Posterior vena cava (tissue), 2 donors: ENCODE data around the gene POU2F1. TPM values are rescaled to one million over a fixed set of nuclear protein-coding genes. Genes with fewer than 3 reads are reported as not detected.
"Not testable (repeated sequence)": the region's sequence is repeated elsewhere in the genome, so short reads cannot be mapped to it uniquely, and the experiment has no call there.

Experiments used
- DNase-seq: peaks from one replicate; pipeline ENCODE4 v3.0.0-alpha.2; 2020; ENCODE audit warnings: low spot score
- intact Hi-C, 2 donors: fragments of 100-400 bp; cut with DNase I; formaldehyde crosslinking; loops; one replicate each; pipeline versions ENCODE4 v1.14.1 to v1.14.2; 2022 to 2023
- total RNA-seq, 2 donors: library from RNA; stranded (reverse); fragmentation: NEBNext Ultra II Directional; extraction: Animal tissue kit (Norgen Biotek cat#: 25700); gene quantifications; one replicate each; pipeline ENCODE4 v1.2.1, GENCODE V29; 2021
- donor health status: DM: yes; HTN: yes; CAD: no.
- donor health status: DM: yes; HTN: yes; CAD: no.

Gene POU2F1
- total RNA-seq, 2 donors from 2014 or later: 19.2 to 21.1 TPM

DNA sequence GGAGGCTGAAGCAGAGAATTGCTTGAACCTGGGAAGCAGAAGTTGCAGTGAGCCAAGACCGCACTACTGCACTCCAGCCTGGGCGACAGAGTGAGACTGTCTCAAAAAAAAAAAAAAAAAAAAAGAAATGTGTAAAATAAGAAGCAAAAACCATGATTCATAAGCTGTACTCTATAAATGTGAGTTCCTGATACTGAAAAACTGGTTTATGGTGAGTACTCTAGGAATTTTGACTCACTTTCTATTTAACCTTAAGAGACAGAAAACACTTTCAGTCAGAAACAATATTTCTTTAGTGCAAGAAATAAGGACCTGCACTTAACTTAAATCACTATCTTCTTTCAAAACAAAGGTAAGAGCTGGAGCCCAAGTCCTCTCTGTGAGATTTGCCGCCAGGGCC lies 19.9 kb upstream of the POU2F1 start:
- intact Hi-C loops: no loop called here
- DNase-seq: no peak

DNA sequence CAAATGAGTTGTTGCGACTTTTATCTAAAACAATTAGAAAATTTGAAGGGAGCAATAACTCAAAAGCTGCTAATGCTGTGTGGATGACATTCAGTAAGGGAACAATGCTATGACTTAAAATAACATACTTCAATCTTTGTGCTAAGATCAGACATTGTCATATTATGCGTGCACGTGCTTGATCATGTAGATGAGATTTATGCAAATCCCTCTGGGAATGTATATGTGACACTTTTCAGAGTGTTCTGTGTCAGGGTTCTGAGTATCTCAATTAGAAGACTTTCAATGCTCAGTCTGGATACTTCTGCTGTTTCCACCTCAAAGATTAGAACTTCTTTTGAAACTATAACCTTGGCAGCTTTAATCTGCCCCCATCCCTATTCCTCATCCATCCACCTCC lies 18.6 kb upstream of the POU2F1 start:
- intact Hi-C loops: no loop called here
- DNase-seq: no peak

DNA sequence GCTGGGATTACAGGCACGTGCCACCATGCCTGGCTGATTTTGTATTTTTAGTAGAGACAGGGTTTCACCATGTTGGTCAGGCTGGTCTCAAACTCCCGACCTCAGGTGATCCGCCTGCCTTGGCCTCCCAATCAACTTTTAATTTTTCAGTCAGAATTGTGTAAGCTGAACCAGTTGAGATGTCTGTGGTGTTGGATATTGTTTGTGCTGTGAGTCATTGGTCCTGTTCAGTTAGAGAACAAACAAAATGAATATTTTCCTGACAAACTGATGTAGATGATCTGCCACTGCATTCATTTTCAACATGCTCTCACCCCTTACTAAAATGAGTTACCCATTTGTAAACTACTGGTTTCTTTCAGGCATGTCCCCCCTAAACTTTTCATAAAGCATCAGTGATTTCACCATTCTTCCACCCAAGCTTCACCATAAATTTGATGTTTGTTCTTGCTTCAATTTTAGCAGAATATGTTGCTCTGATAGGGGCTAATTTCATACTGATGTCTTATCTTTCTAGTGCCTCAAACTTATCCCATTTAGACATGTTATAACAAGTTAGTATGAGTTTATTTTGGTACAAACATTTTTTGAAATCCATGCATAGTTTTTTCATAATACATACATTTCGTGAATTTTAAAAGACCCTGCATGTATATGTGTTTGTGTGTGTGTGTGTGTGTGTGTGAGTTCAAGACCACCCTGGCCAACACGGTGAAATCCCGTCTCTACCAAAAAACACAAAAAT lies 15.2 kb upstream of the POU2F1 start:
- intact Hi-C loops, DNase-seq: not testable (repeated sequence)

DNA sequence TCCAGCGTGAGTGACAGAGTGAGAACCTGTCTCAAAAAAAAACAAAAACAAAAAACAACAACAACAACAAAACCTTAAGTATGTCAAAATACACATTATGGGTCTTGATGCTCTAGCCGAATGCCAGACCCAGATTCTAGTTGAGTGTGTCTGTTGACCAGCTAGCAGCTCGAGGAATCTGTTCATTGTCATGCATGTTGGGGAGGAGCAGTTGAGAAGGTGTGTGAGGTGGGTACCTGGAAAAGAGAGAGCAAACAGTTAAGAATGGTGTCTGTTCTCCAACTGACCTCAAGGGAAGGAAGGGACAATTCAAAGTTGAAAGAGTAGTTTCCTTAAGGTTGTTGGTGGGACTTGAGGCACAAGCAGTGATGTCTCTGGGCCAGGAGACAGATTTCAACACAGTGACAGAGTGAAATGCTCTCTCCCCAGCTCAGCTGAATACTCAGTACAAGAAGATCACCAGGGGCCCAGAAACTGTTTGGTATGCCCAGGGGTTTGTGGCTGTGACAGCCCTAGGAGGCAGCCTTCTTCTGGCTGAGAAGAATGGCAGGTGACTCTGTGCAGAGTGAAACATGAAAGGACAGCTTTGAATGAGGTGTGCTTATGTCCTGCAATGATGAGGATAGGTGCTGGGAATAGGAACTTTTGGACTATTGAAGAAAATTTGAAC lies 14.4 kb upstream of the POU2F1 start:
- DNase-seq: no peak
- intact Hi-C loops: no loop called here

DNA sequence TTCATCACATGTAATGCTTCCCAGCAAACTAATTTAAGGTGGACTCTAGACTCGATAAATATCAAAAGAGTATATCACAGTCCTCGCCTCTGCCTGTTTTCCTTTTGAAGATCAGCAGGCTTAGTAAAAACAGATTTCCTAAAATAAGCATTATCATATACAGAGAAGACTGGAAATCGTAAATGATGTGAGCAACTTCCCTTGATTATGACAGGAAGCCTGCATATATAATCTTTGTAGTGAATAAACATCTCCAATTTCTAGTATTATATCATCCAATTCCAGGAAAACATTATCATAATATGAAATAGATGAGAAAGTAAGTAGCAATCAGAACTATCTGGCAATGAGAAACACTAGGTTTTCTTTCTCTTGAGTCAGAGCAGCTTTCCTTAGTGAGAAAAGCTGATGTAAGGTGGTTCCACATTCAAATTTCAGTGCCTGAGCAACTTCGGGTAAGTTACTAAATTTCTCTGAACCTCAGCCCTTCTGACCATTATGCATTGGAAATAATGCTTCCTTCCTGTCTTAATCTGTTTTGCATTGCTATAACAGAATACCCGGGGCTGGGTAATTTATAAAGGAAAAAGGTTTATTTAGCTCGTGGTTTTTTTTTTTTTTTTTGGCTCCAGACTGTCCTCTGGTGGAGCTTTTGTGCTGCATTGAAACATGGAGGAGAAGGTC lies 12.6 kb upstream of the POU2F1 start:
- no peak for DNase-seq
- intact Hi-C loops: no loop called here

DNA sequence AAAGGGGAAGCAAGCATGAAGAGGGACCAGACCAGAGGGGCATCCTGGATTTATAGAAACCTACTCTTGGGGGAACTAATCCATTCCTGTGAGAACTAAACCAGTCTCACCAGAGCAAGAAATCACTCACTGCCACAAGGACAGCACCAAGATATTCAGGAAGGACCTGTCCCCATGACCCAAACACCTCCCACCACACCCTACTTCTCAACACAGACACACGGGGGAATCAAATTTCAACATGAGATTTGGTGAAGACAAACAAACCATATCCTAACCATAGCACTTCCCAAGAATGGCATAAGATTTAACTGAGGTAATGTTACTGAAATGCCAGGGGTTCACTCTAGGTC lies 12.1 kb upstream of the POU2F1 start:
- intact Hi-C loops: no loop called here
- DNase-seq: no peak

DNA sequence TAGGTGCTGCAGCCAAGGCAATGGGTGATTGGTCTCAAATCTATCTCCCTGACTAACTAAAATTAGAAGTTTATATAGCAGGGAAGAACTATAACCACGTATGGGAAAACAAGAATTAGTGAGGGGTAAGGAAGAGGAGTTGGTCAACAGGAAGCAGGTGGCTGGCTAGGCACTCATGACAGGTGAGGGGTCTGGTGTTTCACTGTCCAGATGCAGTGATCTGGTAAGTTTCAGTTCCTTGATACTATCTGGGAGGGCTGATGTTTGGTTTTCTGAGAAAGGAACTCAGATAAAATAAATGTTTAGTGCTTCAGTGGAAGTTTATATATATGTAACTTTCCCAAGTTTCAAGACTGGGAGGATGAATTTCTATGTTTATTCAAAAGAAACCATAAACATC lies 11.6 kb upstream of the POU2F1 start:
- no peak for DNase-seq

DNA sequence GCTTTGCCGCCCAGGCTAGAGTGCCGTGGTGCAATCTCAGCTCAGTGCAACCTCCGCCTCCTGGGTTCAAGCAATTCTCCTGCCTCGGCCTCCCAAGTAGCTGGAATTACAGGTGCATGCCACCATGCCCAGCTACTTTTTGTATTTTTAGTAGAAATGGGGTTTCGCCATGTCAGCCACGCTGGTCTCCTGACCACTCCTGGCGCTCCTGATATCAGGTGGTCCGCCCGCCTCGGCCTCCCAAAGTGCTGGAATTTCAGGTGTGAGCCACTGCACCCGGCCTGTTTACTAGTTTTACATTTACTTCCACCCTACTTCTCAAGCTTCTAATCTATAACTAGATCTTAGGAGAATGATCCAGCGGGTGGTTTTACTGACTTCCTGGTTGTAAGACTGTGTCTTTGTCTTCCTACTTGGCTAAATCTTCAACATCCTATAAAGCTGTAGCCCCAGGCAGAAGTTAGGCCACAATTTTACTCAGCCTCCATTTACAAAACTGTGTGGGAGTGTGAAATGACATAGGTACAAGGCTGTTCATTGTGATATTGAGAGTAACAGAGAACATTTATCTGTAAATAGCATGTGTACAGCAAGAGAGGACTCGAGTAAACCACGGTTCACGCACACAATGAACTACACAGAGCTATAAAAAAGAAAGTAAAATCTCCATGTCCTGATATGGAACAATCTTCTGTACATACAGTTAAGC lies 9.6 kb upstream of the POU2F1 start:
- no peak for DNase-seq
- intact Hi-C loops: no loop called here

More for the DNA sequence above, 11.6 kb upstream of the POU2F1 start:
- intact Hi-C loops: no loop called here

DNA sequence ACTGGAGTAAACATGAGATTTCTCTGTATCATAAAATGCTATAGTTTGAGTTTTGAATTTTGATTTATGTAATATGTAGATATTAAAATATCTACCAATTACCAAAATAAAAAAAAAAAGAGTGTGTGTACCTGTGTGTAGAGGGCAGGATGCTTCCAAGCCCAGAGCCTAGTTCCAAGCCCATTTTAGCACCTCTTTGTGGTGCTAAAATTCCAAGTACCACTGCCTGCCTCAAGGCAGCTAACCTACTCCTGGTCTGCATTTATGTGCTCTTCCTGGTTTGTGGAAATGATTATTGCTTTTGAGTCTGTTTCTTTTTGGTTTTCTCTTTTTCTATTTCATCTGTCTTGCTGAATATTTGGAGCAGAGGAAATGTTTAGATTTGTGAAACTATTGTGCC lies 8.7 kb upstream of the POU2F1 start:
- intact Hi-C loops: no loop called here

DNA sequence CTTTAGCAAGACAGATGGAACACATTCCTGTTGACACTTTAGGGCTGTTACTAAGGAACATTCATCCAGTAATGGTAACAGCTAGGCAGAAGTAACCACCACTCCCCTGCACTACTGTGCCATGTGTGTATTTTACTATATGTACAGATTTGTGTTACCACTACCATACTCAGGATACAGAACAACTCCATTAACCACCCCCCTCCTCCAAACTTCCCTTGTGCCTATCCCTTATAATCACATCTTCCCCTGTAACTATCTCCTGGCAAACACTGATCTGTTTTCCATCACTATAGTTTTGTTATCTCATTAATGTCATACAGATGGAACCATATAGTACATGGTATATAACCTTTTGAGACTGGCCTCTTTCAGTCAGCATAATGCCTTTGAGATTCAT lies 3.9 kb upstream of the POU2F1 start:
- no peak for DNase-seq
- intact Hi-C loops: no loop called here

More for the DNA sequence above, 8.7 kb upstream of the POU2F1 start:
- DNase-seq: no peak

DNA sequence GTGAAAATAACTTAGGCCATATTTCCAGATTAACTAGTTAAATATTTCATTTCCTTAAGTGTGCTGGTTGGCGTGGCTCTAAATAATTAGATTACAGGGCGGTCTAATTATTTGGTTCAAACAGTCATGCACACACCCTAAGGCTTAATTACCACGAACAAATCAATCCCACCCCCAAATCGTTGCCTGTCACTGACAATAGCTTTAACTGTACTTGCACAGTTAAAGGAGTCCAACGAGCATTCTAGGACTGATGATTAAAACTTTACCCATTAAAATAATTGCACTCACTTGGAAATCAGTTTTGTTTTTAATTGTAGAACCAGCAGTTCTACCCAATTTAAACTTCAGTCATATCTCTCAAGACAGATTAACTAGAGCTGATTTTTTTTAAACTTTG lies 1.5 kb upstream of the POU2F1 start:
- DNase-seq: no peak
- intact Hi-C loops: no loop called here

DNA sequence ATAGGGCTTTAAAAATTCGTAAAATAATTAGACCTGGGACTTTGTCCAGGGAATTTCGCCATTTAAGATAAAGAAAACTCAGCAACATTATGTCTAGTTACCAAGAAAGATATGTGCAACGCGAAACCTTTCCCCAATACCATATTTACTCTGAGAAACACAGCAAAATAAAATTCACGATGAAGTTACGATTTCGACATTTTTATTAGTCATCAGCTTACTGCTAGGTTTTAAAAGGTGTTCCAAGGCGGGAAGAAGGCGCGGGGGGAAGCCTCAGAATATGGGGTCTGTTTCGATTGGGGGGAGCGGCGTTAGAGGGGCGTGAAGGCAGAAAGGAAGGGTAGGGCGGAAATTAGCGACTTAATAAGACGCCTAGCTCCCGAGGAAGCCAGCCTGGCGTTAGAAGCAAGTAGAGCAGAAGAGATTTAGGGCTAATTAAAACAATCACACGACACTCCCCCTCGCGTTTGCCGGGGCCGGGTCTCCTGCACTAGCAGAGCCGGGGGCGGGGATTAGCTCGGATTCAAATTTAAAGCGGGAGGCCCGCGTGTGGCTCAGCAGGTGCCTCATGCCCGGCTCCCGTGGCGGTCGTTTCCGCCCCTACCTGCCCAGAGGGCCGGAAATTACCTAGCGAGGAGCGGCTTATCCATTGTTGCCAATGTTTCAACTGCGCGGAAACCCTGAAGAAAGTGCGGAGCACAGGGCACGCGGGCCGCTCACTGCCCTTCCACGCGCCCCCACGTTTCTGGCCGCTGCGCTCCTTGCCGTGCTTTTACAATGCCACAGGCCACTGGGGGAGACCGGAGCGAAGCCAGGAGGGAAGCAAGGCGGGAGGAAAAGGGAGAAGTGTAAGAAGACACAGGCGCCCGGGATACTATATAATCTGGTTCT lies 795 bp upstream of the POU2F1 start:
- peak; percentile 90 for DNase-seq
- intact Hi-C loops: no loop called here

DNA sequence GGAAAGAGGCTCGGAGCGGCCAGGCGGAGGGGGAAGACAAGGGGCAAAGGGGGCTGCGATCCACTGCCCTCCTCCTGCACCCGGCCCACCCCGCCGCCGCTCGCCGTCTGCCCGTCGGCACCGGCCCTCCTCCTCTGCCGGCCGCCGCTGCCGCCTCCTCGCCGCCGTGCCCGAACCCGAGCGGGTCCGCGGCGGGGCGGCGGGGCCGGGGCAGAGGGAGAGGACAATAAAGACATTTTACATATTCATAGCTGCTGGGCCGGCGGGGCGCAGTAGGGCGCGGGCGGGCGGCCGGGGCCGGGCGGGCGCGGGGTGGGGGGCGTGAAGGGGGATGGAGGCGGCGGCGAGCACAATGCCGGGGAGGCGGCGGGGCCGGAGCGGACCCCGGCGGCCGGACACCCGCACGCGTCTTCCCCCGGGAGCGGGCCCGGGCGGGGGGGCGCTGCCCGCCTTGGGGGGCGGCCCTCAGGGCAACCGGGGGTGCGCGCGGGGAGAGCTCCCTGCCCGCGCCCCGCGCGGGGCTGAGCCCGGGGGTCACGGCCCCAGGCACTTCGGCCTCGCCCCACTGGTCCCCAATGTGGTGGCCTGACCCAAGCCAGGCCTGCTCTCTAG lies 546 bp downstream of the POU2F1 start:
- intact Hi-C loops: no loop called here
- DNase-seq: peak; percentile 84

DNA sequence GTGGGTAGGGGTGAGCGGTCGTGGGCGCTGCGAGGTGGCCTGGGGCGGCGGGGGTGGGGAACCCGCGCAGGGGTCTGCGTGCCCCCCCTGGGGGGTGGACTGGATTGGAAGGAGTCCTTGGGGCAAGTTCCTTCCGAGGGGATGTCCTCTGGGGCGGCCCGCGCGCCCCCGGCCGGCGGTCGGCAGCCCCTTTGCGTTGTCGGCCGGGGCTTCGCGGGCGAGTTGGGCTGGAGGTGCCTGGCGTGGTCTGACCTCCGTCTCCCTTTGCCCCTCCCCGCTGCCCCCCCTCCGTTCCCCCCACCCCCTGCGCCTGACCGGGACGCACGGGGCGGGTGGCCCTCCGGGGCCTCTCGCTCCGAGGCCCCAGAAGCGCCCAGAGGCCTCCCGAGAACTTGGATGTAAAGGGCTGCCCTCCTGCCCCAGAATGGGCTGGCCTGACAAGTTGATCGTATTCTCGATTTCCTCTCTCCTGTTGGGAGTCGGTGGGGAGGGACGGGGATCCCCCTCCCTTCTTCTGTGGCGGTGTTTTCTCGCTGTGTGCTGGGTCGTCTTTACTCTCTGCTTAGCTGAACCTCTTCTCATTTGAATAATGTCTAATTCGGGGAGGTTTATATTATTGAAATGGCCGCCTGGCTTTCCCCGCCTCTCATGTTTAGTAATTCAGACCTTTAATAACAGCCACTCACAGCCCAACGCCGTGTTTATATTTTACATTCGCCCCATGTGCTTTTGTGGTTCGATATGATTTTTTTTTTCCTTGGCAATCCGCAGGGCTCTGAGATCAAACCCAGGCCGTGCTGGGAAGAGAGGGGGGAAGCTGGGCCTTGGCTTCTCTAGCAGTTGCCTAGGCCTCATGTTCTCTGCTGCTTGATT lies 1.3 kb downstream of the POU2F1 start:
- intact Hi-C loops: no loop called here

DNA sequence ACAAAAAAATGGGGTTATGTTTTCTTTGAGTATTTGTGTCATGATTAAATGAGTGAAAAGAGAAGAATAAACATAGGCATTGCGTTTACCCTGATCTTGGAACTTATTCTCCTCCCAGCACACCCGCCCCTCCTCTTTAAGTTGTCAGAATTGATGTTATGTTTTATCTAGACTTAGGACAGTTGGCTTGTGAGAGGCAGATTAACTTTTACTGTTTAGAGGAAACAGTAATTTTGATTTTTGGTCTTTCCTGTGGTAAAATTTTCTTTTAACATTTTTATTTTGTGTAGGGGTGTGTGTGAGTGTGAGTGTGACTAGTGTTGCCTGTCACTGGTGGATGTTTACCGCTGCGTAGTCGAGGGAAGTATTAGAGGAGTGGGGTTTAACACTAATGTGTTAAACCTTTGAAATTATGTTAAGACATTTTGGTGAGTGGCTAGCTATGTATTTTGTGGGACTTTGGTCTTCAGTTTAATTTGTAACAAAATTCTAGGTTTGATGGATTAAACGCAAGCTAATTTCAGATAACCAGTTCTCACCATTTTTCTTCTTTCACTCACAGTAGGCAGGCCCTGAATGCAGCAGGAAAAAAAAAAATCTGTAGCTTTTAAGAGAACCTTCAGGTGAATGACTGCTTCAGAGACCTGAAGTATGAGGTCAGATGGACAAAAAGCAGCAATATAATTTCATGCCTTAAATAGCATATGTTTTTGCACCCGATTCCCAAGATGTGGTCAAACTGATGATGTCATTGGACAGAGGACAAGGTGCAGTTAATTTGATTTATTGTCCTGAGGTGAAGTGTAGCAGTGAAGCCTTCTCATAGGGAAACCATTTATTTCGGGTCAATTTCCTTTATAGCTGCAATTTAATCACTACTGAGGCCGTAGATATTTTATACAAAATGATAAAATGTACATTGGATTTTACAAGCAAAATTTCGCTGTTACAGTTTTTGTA lies 2.7 kb downstream of the POU2F1 start:
- intact Hi-C loops: no loop called here
- DNase-seq: no peak

More for the DNA sequence above, 1.3 kb downstream of the POU2F1 start:
- DNase-seq: peak; percentile 86

DNA sequence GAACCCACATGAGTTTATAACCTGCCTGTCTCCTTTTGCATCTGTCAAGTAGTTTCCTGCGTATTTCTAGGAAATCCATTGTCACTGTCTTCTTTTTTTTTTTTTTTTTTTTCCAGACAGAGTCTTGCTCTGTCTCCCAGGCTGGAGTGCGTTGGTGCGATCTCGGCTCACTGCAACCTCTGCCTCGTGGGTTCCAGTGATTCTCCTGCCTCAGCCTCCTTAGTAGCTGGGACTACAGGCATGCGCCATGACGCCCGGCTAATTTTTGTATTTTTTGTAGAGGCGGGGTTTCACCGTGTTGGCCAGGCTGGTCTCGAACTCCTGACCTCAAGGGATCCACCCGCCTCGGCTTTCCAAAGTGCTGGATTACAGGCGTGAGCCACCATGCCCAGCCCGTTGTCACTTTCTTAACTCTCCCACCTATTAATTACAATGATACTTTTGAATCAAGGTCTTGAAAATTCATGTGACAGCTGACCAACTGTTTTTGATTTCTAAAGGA lies 4.1 kb downstream of the POU2F1 start:
- intact Hi-C loops, DNase-seq: not testable (repeated sequence)
